HEK293T (cell line): ENCODE measurements around the gene MYCBP2.
A peak's percentile ranks its signal among the peaks of the same experiment; 100 is the strongest.
"Not testable (repeated sequence)": the region's sequence is repeated elsewhere in the genome, so short reads cannot be mapped to it uniquely, and the experiment has no call there.

Experiments
- CTCF ChIA-PET: fragments of 350-600 bp; formaldehyde crosslinking; extraction: SDS; loops from one replicate; lab custom pipeline; 2021; ENCODE audit warnings: antibody characterized with exemption, inconsistent platforms; lab: Yijun Ruan, JAX
- POLR2A ChIA-PET: fragments of 350-600 bp; formaldehyde crosslinking; extraction: SDS; loops from one replicate; lab custom pipeline; 2020; ENCODE audit warnings: antibody characterized with exemption, inconsistent platforms; lab: Yijun Ruan, JAX
- DNase-seq: peaks from one replicate; pipeline ENCODE4 v3.0.0; 2012; ENCODE audit warnings: mixed read lengths; ENCODE audit errors: extremely low spot score
- ARNT ChIP-seq: fragments of 450-650 bp; IDR thresholded peaks from 2 replicates; pipeline ENCODE4 v1.6.1; 2017; ENCODE audit warnings: mild to moderate bottlenecking
- BHLHE40 ChIP-seq: fragments of 450-650 bp; IDR thresholded peaks from 2 replicates; pipeline ENCODE4 v1.6.1; 2016; ENCODE audit warnings: mild to moderate bottlenecking, moderate library complexity, borderline replicate concordance
- CTBP1 ChIP-seq: fragments of 450-650 bp; IDR thresholded peaks from 2 replicates; pipeline ENCODE4 v1.6.1; 2016; ENCODE audit warnings: borderline replicate concordance
- ELF4 ChIP-seq: fragments of 450-650 bp; IDR thresholded peaks from 2 replicates; pipeline ENCODE4 v1.6.1; 2017; ENCODE audit warnings: antibody characterized with exemption
- FOXA1 ChIP-seq: fragments of 450-650 bp; IDR thresholded peaks from 2 replicates; pipeline ENCODE4 v1.6.1; 2016; ENCODE audit warnings: mild to moderate bottlenecking
- FOXK2 ChIP-seq: fragments of 450-650 bp; IDR thresholded peaks from 2 replicates; pipeline ENCODE4 v1.6.1; 2016; ENCODE audit warnings: mild to moderate bottlenecking
- FOXM1 ChIP-seq: fragments of 450-650 bp; IDR thresholded peaks from 2 replicates; pipeline ENCODE4 v1.6.1; 2017; ENCODE audit warnings: mild to moderate bottlenecking, borderline replicate concordance
- HDGF ChIP-seq: fragments of 450-650 bp; IDR thresholded peaks from 2 replicates; pipeline ENCODE4 v1.6.1; 2017; ENCODE audit warnings: antibody characterized with exemption, borderline replicate concordance
- L3MBTL2 ChIP-seq: fragments of 450-650 bp; conservative IDR thresholded peaks from 2 replicates; pipeline ENCODE4 v1.6.1; 2016; ENCODE audit warnings: mild to moderate bottlenecking
- LEF1 ChIP-seq: fragments of 450-650 bp; IDR thresholded peaks from 2 replicates; pipeline ENCODE4 v1.6.1; 2017; ENCODE audit warnings: mild to moderate bottlenecking, borderline replicate concordance
- NFRKB ChIP-seq: fragments of 450-650 bp; IDR thresholded peaks from 2 replicates; pipeline ENCODE4 v1.6.1; 2016; ENCODE audit warnings: mild to moderate bottlenecking, moderate library complexity
- SP1 ChIP-seq: fragments of 450-650 bp; IDR thresholded peaks from 2 replicates; pipeline ENCODE4 v1.6.1; 2017
- SUZ12 ChIP-seq: fragments of 450-650 bp; IDR thresholded peaks from 2 replicates; pipeline ENCODE4 v1.6.1; 2016; ENCODE audit warnings: mild to moderate bottlenecking
- ZNF384 ChIP-seq: fragments of 450-650 bp; IDR thresholded peaks from 2 replicates; pipeline ENCODE4 v1.6.1; 2016
- TF ChIP-seq, protein P1 (sequence below): fragments of 450-650 bp; IDR thresholded peaks from 2 replicates; pipeline ENCODE4 v1.6.1; 2016

MYCBP2 gene

DNA sequence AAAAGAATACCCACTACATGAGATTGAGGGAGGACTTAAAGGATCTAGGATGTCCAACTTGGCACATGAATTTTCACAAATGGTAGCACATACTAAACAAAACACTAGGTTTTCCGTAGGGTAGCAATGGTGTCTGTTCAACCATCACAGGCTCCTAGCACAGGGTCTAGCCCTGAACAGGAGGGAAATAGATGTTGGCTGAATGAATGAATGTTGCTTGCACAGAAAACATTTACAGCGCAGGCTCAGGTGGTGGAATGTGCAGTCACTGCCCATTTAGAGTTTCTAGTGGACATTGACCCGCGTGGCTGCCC is 1.9 kb upstream of the MYCBP2 start:
- CTCF ChIA-PET = interaction anchor here (1.8 kb wide), 1 partner anchor 149 kb away, joined by 8 read pairs; no protein-coding TSS in a partner anchor
- no peak for DNase-seq
- TF ChIP-seq, protein P1, sequence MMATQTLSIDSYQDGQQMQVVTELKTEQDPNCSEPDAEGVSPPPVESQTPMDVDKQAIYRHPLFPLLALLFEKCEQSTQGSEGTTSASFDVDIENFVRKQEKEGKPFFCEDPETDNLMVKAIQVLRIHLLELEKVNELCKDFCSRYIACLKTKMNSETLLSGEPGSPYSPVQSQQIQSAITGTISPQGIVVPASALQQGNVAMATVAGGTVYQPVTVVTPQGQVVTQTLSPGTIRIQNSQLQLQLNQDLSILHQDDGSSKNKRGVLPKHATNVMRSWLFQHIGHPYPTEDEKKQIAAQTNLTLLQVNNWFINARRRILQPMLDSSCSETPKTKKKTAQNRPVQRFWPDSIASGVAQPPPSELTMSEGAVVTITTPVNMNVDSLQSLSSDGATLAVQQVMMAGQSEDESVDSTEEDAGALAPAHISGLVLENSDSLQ = no peak
- peak; percentile 61; the same call in 1 of the 2 replicates for TF ChIP-seq LEF1
- POLR2A ChIA-PET = interaction anchor here (1.3 to 5.9 kb wide), 11 partner anchors 9 to 368 kb away, joined by 3 to 53 read pairs (median 8); partner anchors contain the start of gene SLAIN1

DNA sequence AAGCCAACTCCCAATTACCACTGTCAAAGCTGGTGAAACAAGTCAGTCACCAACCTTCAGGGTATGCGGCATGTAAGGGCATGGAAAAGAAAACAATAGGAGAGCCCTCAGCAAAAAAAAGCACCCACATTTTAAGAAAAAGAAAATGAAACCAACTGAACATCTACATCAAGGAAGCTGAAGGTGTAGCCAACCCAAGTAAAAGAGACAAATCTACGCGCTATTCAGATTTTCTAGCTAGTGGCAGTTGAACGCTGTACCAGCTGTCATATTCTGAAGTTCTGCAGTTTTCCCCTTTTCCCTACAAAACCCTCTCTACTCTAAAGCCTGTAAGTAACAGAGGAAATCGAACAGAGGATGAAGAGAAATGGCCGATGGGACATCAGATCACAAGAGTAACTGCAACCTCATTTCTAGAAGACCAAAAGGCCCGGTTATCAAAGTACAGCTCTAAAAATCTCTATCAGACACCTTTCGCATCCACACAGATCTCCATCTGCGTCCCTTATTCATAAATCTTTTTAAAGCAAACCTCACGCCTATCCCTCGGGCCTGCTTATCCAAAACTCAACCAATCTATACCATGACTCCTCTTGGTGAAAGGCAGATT is 1.4 kb downstream of the MYCBP2 start:
- DNase-seq = no peak
- TF ChIP-seq LEF1 (no peak), SP1 (no peak), FOXA1 (no peak), ZNF384 (no peak), SUZ12 (no peak), NFRKB (no peak), CTBP1 (no peak), FOXK2 (no peak), ELF4 (no peak)
- TF ChIP-seq, protein P1 = no peak
- CTCF ChIA-PET = interaction anchor here (0.6 to 1.1 kb wide), 3 partner anchors 8 to 153 kb away, joined by 3 to 5 read pairs (median 5); no protein-coding TSS in a partner anchor
- POLR2A ChIA-PET = interaction anchor here (0.6 to 5.9 kb wide), 7 partner anchors 12 to 372 kb away, joined by 3 to 53 read pairs (median 3); no protein-coding TSS in a partner anchor

DNA sequence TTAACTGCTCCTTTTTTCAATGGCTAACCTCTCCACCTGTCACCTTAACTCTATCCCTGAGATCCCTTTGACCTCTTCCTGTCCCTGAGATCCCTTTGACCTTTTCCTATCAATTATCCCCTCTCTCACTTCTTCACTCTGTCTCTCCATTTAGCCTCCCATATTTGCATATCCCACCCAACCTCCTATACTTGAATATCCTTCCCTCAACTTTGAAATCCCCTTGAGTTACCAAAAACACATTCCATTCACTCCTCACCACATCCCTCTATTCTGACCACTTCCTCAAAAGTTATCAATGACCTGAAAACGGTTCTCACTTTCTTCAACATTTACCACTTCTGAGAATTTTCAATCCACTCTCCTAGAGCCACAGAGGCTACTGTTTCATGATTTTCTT is 3.0 kb downstream of the MYCBP2 start:
- ChIA-PET POLR2A (no interaction called here), CTCF (no interaction called here)
- TF ChIP-seq L3MBTL2 (peak; percentile 30; the same call in 1 of the 2 replicates), ZNF384 (no peak)
- no peak for DNase-seq

DNA sequence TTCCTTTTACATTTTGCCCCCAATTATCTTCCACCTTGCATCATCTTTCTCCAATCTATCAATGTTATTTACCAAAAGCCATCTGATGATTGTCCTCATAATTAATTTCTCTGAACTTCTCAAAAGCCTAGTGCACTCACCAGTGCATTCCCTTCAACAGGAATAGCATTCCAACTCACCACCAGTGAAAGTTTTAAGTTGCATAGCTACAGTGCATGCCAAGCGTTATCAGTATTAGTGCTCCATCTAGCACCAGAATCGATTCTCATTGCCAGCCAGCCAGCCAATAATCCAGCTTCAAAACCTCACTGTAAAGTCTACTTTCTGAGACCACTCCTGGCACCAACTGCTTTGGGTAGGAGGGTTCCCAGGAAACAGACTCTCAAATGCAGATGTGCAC is 7.4 kb downstream of the MYCBP2 start:
- CTCF ChIA-PET = interaction anchor here (0.6 to 0.7 kb wide), 2 partner anchors 163 to 432 kb away, joined by 3 to 4 read pairs; no protein-coding TSS in a partner anchor
- DNase-seq = no peak
- POLR2A ChIA-PET = interaction anchor here (2.3 kb wide), 1 partner anchor 10 kb away, joined by 12 read pairs; no protein-coding TSS in a partner anchor
- no peak for TF ChIP-seq ELF4
- TF ChIP-seq NFRKB = no peak
- TF ChIP-seq, protein P1 = no peak
- no peak for TF ChIP-seq FOXA1
- TF ChIP-seq LEF1 = no peak
- TF ChIP-seq BHLHE40 = no peak
- no peak for TF ChIP-seq SP1
- no peak for TF ChIP-seq SUZ12
- no peak for TF ChIP-seq CTBP1
- no peak for TF ChIP-seq ARNT
- no peak for TF ChIP-seq FOXK2

DNA sequence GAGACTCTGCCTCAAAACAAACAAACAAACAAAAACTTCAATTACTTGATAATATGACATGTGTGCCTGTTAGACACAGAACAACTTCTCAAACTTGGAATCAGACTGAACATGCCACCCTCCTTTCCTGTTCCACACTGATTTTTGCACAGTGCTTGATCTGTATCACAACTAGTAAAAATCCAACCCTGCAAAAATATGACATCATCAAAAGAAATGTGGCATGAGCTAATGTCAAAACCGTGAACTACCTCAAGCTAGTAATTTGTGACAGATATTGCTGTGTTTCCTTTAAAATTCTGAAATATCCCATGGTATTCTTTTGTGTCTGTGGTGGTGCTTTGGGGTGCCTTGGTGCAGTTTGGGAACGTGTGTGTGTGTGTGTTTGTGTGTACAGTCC is 8.2 kb downstream of the MYCBP2 start:
- TF ChIP-seq HDGF (no peak), FOXA1 (no peak), FOXK2 (no peak), CTBP1 (no peak), FOXM1 (no peak)
- TF ChIP-seq, protein P1 = no peak
- ChIA-PET CTCF (interaction anchor here (0.6 kb wide), 2 partner anchors 30 to 154 kb away, joined by 4 to 5 read pairs; no protein-coding TSS in a partner anchor), POLR2A (interaction anchor here (0.6 to 2.3 kb wide), 3 partner anchors 8 to 11 kb away, joined by 4 to 12 read pairs (median 6); partner anchors contain the start of gene MYCBP2)
- DNase-seq = no peak

DNA sequence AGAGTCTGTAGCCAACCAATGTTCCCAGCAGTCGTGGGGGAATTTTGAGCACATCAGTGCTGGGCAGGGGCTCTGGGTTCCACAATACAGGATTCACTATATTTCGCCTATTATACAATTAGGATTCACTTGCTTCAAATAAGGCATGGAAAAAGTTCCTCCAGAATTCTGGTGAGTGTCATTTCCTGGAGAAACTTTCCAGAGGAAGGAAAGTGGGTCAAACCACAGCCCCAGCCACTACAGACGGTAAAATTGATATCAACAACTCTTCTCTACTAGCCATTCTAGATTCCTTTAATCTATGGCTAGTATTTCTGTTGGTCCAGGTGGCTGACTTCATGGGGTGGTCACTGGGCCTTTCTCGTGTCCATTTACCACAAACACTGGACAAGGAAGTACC is 10.5 kb downstream of the MYCBP2 start:
- ChIA-PET CTCF (interaction anchor here (0.6 to 1.0 kb wide), 4 partner anchors 9 to 1781 kb away, joined by 3 to 13 read pairs (median 4); no protein-coding TSS in a partner anchor), POLR2A (interaction anchor here (1.2 kb wide), 1 partner anchor 13 kb away, joined by 4 read pairs; no protein-coding TSS in a partner anchor)
- TF ChIP-seq ELF4 (no peak), NFRKB (no peak), HDGF (no peak), FOXM1 (no peak), L3MBTL2 (no peak)
- no peak for DNase-seq

DNA sequence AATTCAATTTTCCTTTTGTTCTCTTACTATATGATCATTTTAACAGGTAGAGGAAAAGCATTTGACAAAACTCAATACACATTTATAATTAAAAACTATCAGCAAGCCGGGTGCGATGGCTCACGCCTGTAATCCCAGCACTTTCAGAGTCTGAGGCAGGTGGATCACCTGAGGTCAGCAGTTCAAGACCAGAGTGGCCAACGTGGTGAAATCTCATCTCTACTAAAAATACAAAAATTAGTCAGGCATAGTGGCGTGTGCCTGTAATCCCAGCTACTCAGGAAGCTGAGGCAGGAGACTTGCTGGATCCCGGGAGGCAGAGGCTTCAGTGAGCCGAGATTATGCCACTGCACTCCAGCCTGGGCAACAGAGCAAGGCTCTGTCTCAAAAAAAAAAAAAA is 11.4 kb downstream of the MYCBP2 start:
- POLR2A ChIA-PET = interaction anchor here (1.2 kb wide), 1 partner anchor 14 kb away, joined by 4 read pairs; no protein-coding TSS in a partner anchor
- CTCF ChIA-PET = interaction anchor here (0.6 kb wide), 1 partner anchor 26 kb away, joined by 3 read pairs; no protein-coding TSS in a partner anchor
- DNase-seq = not testable (repeated sequence)
